Body of pancreas (tissue), 4 donors: ENCODE data around the gene RASD1. TPM values are rescaled to one million over a fixed set of nuclear protein-coding genes. Genes with fewer than 3 reads are reported as not detected.

Source experiments
- ATAC-seq: fragments of 150-250 bp; one replicate; pipeline ENCODE4 v1.9.1; 2016
- DNase-seq, 4 donors: peaks; one replicate each; pipeline ENCODE4 v3.0.0-alpha.2; 2019
- H3K27ac ChIP-seq, 4 donors: fragments of 200-600 bp; sonication (generic); 1 replicate in 3 of 4; 2 replicates in 1 of 4; pipeline versions ENCODE4 v1.5.1 to v1.6.1; 2016 to 2019; ENCODE audit warnings: mild to moderate bottlenecking in 1 of 4, mixed read lengths in 1 of 4, moderate library complexity in 1 of 4
- H3K27me3 ChIP-seq, 2 donors: fragments of 200-600 bp; sonication (generic); one replicate each; pipeline ENCODE4 v1.6.0; 2016; ENCODE audit warnings: mild to moderate bottlenecking in 1 of 2
- H3K36me3 ChIP-seq, 2 donors: fragments of 200-600 bp; sonication (generic); replicated peaks in 1 of 2; 2 replicates each; pipeline ENCODE4 v1.5.1; 2016; ENCODE audit warnings: low read depth in 2 of 2; ENCODE audit not compliant: insufficient read depth in 1 of 2
- H3K4me1 ChIP-seq: fragments of 200-600 bp; sonication (generic); one replicate; pipeline ENCODE4 v1.6.0; 2016
- H3K4me3 ChIP-seq, 2 donors: fragments of 200-600 bp; sonication (generic); 1 replicate in 1 of 2; 2 replicates in 1 of 2; pipeline ENCODE4 v1.5.1; 2016 to 2019
- H3K9me3 ChIP-seq, 3 donors: fragments of 200-600 bp; sonication (generic); 1 replicate in 2 of 3; 2 replicates in 1 of 3; pipeline ENCODE4 v1.5.1; 2016
- CTCF ChIP-seq, 7 experiments: fragments of 450-650 bp in 4 of 7; fragments of 200-600 bp in 3 of 7; sonication (generic) in 3 of 7; IDR thresholded peaks; one replicate each; pipeline ENCODE4 v1.5.1; 2016 to 2019; ENCODE audit warnings: antibody characterized with exemption in 7 of 7
- POLR2A ChIP-seq, 3 donors: fragments of 450-650 bp; IDR thresholded peaks; one replicate each; pipeline ENCODE4 v1.6.1; 2016; ENCODE audit warnings: antibody characterized with exemption in 3 of 3, mild to moderate bottlenecking in 2 of 3
- WGBS, 2 donors: methylation state at CpG; one replicate each; pipeline ENCODE4 v1.1.5; 2017; 5-methylcytosine and 5-hydroxymethylcytosine counted together
- intact Hi-C: fragments of 100-400 bp; cut with DNase I; formaldehyde crosslinking; loops from one replicate; pipeline ENCODE4 v1.15.1; 2023
- total RNA-seq, 2 donors: library from RNA; depleted of rRNA; stranded (reverse); fragments of >200 nt; gene quantifications; one replicate each; pipeline ENCODE4 v1.1.0, GENCODE V29; 2016

RASD1 gene
- total RNA-seq, 2 donors from 2014 or later: 17.6 to 58.0 TPM

GRCh38 chr17:17506893-17507464 lies 10.8 kb upstream of the RASD1 start:
- Histone ChIP-seq H3K4me1 (peaks cover 16% of the 10 kb centered on the region), H3K4me3 (no peak overlapping the region), H3K9me3 (no peaks in the 10 kb centered on the region), H3K27me3 (no peaks in the 10 kb centered on the region), H3K27ac (peak overlapping the region; percentile 30 to 71 (median 59)), H3K36me3 (no peaks in the 10 kb centered on the region)
- 60 to 69% methylated on average over 6 to 16 of the region's 17 CpGs for WGBS, 2 donors
- intact Hi-C loops: no loop called here
- DNase-seq: peak in 3 of 4 donors; percentile 62 to 68 (median 66)
- TF ChIP-seq POLR2A (IDR thresholded peaks at IDR 0.05) (no peak), CTCF (IDR thresholded peaks at IDR 0.05) (no peak)
- peak; percentile 47 for ATAC-seq

- Histone ChIP-seq H3K36me3 (no peaks in the 10 kb centered on the region), H3K4me1 (peaks cover 16% of the 10 kb centered on the region), H3K27ac (peak overlapping the region; percentile 30 to 71 (median 59)), H3K4me3 (no peak overlapping the region), H3K27me3 (no peaks in the 10 kb centered on the region), H3K9me3 (no peaks in the 10 kb centered on the region)
- DNase-seq (peak in 3 of 4 donors; percentile 42 to 62 (median 62)), ATAC-seq (peak; percentile 63)
- TF ChIP-seq POLR2A (IDR thresholded peaks at IDR 0.05) (no peak), CTCF (IDR thresholded peaks at IDR 0.05) (no peak)
- intact Hi-C loops: no loop called here
- 72% methylated on average over 22 of the region's 22 CpGs; no CpG with 5 or more reads in 1 of the 2 donors for WGBS, 2 donors
Observed at GRCh38 chr17:17506181-17506741, 10.1 kb upstream of the RASD1 start.

GRCh38 chr17:17505610-17506171 lies 9.5 kb upstream of the RASD1 start:
- ATAC-seq: no peak

GRCh38 chr17:17505151-17505550 lies 9.0 kb upstream of the RASD1 start:
- 100% methylated on average over 4 to 5 of the region's 5 CpGs for WGBS, 2 donors
- H3K4me1 ChIP-seq: peaks cover 16% of the 10 kb centered on the region
- H3K4me3 ChIP-seq: no peak overlapping the region
- H3K27me3 ChIP-seq: no peaks in the 10 kb centered on the region
- intact Hi-C loops: no loop called here
- H3K36me3 ChIP-seq: no peaks in the 10 kb centered on the region
- H3K27ac ChIP-seq: no peak overlapping the region
- H3K9me3 ChIP-seq: no peaks in the 10 kb centered on the region
- TF ChIP-seq POLR2A (IDR thresholded peaks at IDR 0.05) (no peak), CTCF (IDR thresholded peaks at IDR 0.05) (no peak)
- no peak for DNase-seq
- ATAC-seq: no peak

More at GRCh38 chr17:17505610-17506171, 9.5 kb upstream of the RASD1 start:
- peak overlapping the region in 2 of 4 donors; percentile 50 to 68 for H3K27ac ChIP-seq
- TF ChIP-seq CTCF (IDR thresholded peaks at IDR 0.05) (no peak), POLR2A (IDR thresholded peaks at IDR 0.05) (no peak)
- no peaks in the 10 kb centered on the region for H3K27me3 ChIP-seq
- H3K9me3 ChIP-seq: no peaks in the 10 kb centered on the region
- H3K4me1 ChIP-seq: peaks cover 16% of the 10 kb centered on the region
- DNase-seq: no peak
- intact Hi-C loops: no loop called here
- H3K36me3 ChIP-seq: no peaks in the 10 kb centered on the region
- WGBS, 2 donors: 80 to 92% methylated on average over 2 to 22 of the region's 22 CpGs
- H3K4me3 ChIP-seq: no peak overlapping the region
